Muscle layer of duodenum (tissue), 2 donors: ENCODE results near the gene PRPF18.
A peak's percentile ranks its signal among the peaks of the same experiment; 100 is the strongest.

ENCODE experiments used
- H3K27ac ChIP-seq: one replicate; pipeline ENCODE4 v1.7.0; 2013; ENCODE audit warnings: mild to moderate bottlenecking, low read length
- H3K27me3 ChIP-seq: one replicate; pipeline ENCODE4 v1.7.0; 2013; ENCODE audit warnings: low read depth, mild to moderate bottlenecking, control low read depth, low read length
- H3K36me3 ChIP-seq, 2 donors: one replicate each; pipeline ENCODE4 v1.7.0; 2013; ENCODE audit warnings: low read length in 2 of 2, control low read depth in 1 of 2, mild to moderate bottlenecking in 1 of 2; ENCODE audit not compliant: insufficient read depth in 2 of 2, control insufficient read depth in 1 of 2
- H3K4me1 ChIP-seq, 2 donors: one replicate each; pipeline ENCODE4 v1.7.0; 2013; ENCODE audit warnings: low read length in 2 of 2, mild to moderate bottlenecking in 2 of 2, control low read depth in 1 of 2, moderate library complexity in 1 of 2; ENCODE audit not compliant: insufficient read depth in 2 of 2, control insufficient read depth in 1 of 2
- H3K4me3 ChIP-seq, 2 donors: one replicate each; pipeline ENCODE4 v1.7.0; 2013; ENCODE audit warnings: low read length in 2 of 2, low read depth in 1 of 2, mild to moderate bottlenecking in 1 of 2
- H3K9me3 ChIP-seq, 2 donors: one replicate each; pipeline ENCODE4 v1.7.0; 2013; ENCODE audit warnings: low read length in 2 of 2, control low read depth in 1 of 2, mild to moderate bottlenecking in 1 of 2; ENCODE audit not compliant: control insufficient read depth in 1 of 2
- donor health status: healthy.

PRPF18 gene

DNA sequence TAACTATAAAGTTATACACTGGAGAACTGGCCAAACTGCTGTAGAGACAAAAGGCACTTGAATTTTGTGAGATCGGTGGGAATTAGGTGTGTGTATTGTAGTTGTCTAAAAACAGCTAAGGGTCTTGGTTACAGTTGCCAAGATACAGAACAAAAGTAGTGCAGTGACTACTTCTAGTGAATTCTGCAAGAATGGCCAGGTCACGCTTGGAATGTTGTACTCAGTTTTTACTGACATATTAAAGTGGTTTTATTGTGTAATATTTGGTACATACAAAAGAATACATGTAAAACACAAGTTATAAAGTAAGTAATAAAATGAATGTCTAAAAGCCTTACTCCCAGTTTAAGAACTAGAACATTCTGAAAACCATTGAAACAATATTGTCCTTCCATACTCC, 42.4 kb downstream of the PRPF18 start:
- peaks cover 5 to 8% of the 10 kb centered on the region in 2 donors for H3K36me3 ChIP-seq
- peaks cover 2 to 21% of the 10 kb centered on the region in 2 donors for H3K4me1 ChIP-seq
- H3K27ac ChIP-seq = no peak overlapping the region
- no peaks in the 10 kb centered on the region for H3K27me3 ChIP-seq
- no peaks in the 10 kb centered on the region for H3K9me3 ChIP-seq
- H3K4me3 ChIP-seq = no peak overlapping the region

DNA sequence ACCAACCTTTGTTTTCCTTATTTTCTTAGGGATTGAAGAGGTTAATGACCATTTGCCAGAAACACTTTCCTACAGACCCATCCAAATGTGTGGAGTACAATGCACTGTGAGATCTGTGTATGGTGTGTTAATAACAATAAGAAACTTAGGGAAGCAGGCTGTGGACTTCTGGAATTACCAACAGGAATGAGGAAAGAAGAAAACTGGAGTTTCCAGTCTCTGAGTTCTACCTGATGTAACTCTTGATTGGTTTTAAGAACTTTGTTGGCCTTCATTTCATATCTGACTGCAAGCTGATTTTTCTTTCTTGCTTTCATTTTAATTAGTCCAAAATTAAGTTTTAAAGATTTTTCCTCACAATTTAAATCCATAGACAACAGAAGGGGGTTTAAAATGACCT, 43.5 kb downstream of the PRPF18 start:
- Histone ChIP-seq H3K4me1 (peaks cover 9 to 27% of the 10 kb centered on the region in 2 donors), H3K36me3 (peaks cover 5 to 8% of the 10 kb centered on the region in 2 donors), H3K27me3 (no peaks in the 10 kb centered on the region), H3K4me3 (no peak overlapping the region), H3K27ac (no peak overlapping the region), H3K9me3 (no peaks in the 10 kb centered on the region)

GRCh38 chr10:13631594-13631993, 44.8 kb downstream of the PRPF18 start:
- no peak overlapping the region for H3K4me3 ChIP-seq
- no peak overlapping the region for H3K27ac ChIP-seq
- peaks cover 5 to 8% of the 10 kb centered on the region in 2 donors for H3K36me3 ChIP-seq
- no peaks in the 10 kb centered on the region for H3K9me3 ChIP-seq
- no peaks in the 10 kb centered on the region for H3K27me3 ChIP-seq
- H3K4me1 ChIP-seq = peaks cover 9 to 27% of the 10 kb centered on the region in 2 donors

DNA sequence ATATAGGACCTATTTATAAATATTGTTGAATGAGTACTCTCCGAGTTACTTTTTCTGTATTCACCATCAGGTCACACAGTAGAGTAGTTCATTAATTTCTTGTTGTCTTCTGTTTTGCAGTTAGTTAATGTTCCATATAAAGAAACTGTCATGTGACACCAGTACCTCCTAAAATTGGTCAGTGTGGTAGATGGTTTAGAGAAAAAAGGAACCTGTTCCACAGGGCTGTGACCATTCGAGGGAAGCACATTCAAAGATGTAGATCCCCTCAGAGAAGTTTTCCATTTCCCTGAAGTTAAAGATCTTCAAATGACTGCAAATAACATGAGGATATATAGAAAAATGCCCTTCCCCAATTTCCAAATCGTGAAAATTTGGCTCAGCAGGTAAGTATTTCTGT, 45.7 kb downstream of the PRPF18 start:
- peak overlapping the region; percentile 86 for H3K27ac ChIP-seq
- H3K27me3 ChIP-seq = no peaks in the 10 kb centered on the region
- H3K4me1 ChIP-seq = peaks cover 9 to 27% of the 10 kb centered on the region in 2 donors
- no peak overlapping the region for H3K4me3 ChIP-seq
- no peaks in the 10 kb centered on the region for H3K9me3 ChIP-seq
- peaks cover 5 to 8% of the 10 kb centered on the region in 2 donors for H3K36me3 ChIP-seq

DNA sequence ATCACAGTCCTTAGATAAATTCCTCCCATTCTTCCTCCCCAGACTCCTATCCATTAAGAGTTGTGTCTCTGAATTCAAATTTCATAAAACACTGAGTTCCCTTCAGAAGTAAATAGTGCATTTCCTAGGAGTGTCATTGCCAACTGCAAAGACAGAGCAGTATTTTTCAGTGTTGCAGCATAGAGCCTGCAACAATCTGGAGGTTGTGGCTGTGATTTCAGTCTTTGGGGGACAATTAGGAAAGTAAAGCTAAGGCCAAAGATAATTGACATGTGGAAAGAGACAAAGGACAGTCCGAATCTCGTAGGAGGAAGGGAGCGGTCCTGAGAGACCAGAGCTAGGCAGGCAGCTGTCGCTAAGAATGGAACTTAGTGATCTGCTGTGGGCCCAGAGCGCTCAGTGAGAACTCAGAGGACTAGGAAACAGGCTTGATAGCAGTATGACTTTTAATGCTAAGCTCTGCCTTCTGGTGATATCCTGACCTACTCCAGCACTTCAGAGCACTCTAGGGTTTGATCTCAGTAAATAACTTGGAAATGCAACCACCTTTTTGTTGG, 46.2 kb downstream of the PRPF18 start:
- Histone ChIP-seq H3K9me3 (no peaks in the 10 kb centered on the region), H3K27me3 (no peaks in the 10 kb centered on the region), H3K27ac (peak overlapping the region; percentile 86), H3K4me1 (peaks cover 9 to 27% of the 10 kb centered on the region in 2 donors), H3K36me3 (peaks cover 5 to 8% of the 10 kb centered on the region in 2 donors), H3K4me3 (no peak overlapping the region)

DNA sequence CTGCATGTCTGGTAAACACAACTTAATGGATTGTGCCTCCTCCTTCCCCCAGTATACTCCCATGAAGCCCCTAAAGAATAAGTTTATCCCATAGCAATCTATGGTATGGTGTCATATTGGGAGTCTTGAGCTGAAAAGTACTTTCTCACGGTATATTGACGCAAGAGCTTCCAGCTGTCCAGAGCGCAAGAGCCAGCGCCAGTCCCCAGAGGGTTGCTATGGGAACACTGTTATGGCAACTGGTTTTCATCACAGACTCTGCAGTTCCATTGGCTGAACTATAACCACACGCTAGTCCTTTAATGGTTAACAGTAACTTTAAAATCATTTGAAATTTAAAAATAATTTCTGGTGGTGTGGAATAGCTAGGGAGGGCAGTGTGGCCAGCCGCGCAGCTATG, 46.9 kb downstream of the PRPF18 start:
- Histone ChIP-seq H3K27ac (peak overlapping the region; percentile 86), H3K4me3 (peak overlapping the region in 1 of 2 donors; percentile 21)

DNA sequence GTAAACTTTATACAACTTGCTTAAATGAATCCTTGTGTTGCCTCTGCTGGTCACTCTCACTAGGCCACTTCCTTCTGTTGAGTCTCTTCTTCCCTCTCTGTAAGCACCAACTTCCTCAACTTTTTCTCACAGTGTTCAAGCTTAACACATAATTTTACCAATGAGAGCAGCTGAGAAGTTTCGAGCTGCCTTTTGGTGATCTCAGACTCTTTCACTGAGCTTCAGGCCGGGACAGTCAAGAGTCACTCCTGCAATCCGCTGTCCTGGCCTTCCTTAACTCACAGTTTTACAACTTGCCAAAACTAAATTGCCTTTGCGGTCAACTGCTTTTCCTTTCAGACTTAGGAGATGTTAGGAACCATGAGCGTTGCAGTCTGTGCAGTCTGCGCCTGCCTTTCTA, 47.4 kb downstream of the PRPF18 start:
- peak overlapping the region in 1 of 2 donors; percentile 9 for H3K4me3 ChIP-seq
- peak overlapping the region; percentile 86 for H3K27ac ChIP-seq
- H3K4me1 ChIP-seq = peaks cover 9 to 27% of the 10 kb centered on the region in 2 donors
- peaks cover 5 to 8% of the 10 kb centered on the region in 2 donors for H3K36me3 ChIP-seq
- H3K9me3 ChIP-seq = no peaks in the 10 kb centered on the region
- no peaks in the 10 kb centered on the region for H3K27me3 ChIP-seq

More for the DNA sequence above, 46.9 kb downstream of the PRPF18 start:
- Histone ChIP-seq H3K4me1 (peaks cover 9 to 27% of the 10 kb centered on the region in 2 donors), H3K27me3 (no peaks in the 10 kb centered on the region), H3K36me3 (peaks cover 5 to 8% of the 10 kb centered on the region in 2 donors), H3K9me3 (no peaks in the 10 kb centered on the region)

DNA sequence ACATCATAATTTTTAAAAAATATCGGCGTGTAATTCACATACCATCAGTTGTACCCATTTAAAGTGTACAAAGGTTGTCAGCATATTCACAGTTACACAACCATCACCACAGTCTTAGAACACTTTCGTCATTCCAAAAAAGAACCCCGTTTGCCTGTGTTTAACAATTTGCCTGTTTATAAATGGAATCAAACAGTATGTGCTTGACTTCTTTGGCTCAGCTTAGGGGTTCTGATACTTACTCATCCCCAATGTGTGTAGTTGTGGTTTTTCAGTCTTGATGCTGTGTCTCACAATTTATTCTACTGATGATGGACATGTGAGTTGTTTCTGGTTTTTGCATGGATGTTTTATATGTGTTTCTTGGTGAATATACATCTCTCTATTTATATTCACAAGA, 50.0 kb downstream of the PRPF18 start:
- no peak overlapping the region for H3K27ac ChIP-seq
- H3K27me3 ChIP-seq = no peaks in the 10 kb centered on the region
- peaks cover 9 to 26% of the 10 kb centered on the region in 2 donors for H3K4me1 ChIP-seq
- H3K36me3 ChIP-seq = peaks cover 0 to 5% of the 10 kb centered on the region in 2 donors
- H3K4me3 ChIP-seq = no peak overlapping the region
- peaks cover 0 to 3% of the 10 kb centered on the region in 2 donors for H3K9me3 ChIP-seq

DNA sequence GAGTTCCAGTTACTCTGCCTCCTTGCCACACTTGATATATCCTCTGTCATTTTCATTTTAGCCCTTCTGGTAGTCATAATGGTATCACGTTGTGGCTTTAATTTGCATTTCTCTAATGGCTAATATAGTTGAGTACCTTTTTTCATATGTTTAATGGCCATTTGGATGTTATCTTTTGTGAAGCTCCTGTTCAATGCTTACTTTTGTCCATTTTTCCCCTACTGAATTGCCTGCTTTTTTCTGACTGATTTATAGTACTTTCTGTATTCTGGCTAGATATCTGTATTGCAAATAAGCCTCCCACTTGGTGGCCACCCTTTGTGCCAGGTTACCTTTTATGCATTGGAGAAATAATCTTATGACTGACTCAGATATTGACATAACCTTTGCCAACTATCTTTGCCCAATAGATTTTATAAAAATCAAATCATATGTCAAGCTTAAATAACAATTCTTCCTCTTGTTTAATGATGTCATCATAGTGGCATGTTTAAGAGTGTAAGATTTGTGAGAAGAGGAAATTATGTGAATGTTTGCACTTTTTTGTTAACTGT, 50.6 kb downstream of the PRPF18 start:
- H3K27me3 ChIP-seq = no peaks in the 10 kb centered on the region
- H3K9me3 ChIP-seq = peaks cover 6 to 9% of the 10 kb centered on the region in 2 donors
- no peak overlapping the region for H3K27ac ChIP-seq
- peaks cover 9 to 20% of the 10 kb centered on the region in 2 donors for H3K4me1 ChIP-seq
- H3K36me3 ChIP-seq = peaks cover 2 to 11% of the 10 kb centered on the region in 2 donors
- H3K4me3 ChIP-seq = no peak overlapping the region

DNA sequence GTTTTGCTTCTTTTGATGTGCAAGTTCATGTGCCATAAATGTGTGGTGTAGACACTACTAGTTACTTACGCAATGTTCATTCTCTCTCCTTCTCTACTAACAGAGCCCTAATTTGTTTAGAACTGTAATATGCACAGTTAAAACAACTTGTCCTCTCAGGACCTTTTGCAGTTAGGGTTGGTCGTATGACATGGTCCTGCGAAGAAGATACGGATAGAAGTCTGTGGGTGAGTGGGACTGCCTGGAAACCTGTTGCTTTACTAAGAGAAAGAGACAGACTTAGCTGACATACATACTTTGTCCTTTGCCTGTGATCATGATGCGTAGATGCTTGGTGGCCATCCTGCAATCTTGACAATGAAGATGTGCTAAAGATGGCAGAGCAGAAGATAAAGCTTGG, 51.1 kb downstream of the PRPF18 start:
- H3K27ac ChIP-seq = no peak overlapping the region
- no peak overlapping the region for H3K4me3 ChIP-seq
- no peaks in the 10 kb centered on the region for H3K27me3 ChIP-seq
- peaks cover 6 to 17% of the 10 kb centered on the region in 2 donors for H3K36me3 ChIP-seq
- peaks cover 10 to 13% of the 10 kb centered on the region in 2 donors for H3K9me3 ChIP-seq
- H3K4me1 ChIP-seq = peaks cover 9 to 15% of the 10 kb centered on the region in 2 donors

- Histone ChIP-seq H3K27me3 (no peaks in the 10 kb centered on the region), H3K27ac (no peak overlapping the region), H3K36me3 (peaks cover 27 to 37% of the 10 kb centered on the region in 2 donors), H3K9me3 (peaks cover 10 to 13% of the 10 kb centered on the region in 2 donors), H3K4me1 (no peaks in the 10 kb centered on the region), H3K4me3 (no peak overlapping the region)
These were observed 55.5 kb downstream of the PRPF18 start for GRCh38 chr10:13642293-13642692.
